Prostate gland (tissue), 2 donors: ENCODE measurements around the gene ARFIP1.

Experiments
- CTCF ChIP-seq, 4 experiments: fragments of 200-600 bp in 2 of 4; fragments of 450-650 bp in 2 of 4; sonication (generic) in 2 of 4; IDR thresholded peaks; 1 replicate in 3 of 4; 2 replicates in 1 of 4; pipeline ENCODE4 v1.5.1; 2016 to 2019; ENCODE audit warnings: antibody characterized with exemption in 4 of 4, mild to moderate bottlenecking in 2 of 4, moderate library complexity in 2 of 4
- POLR2A ChIP-seq: fragments of 450-650 bp; IDR thresholded peaks from one replicate; pipeline ENCODE4 v1.6.1; 2016; ENCODE audit warnings: antibody characterized with exemption, mild to moderate bottlenecking

GRCh38 chr4:152795891-152796290, 16.1 kb downstream of the ARFIP1 start:
- TF ChIP-seq CTCF (IDR thresholded peaks at IDR 0.05) (no peak), POLR2A (no peak)
